ENCODE data around the gene TCF7L2.

Gene TCF7L2

DNA sequence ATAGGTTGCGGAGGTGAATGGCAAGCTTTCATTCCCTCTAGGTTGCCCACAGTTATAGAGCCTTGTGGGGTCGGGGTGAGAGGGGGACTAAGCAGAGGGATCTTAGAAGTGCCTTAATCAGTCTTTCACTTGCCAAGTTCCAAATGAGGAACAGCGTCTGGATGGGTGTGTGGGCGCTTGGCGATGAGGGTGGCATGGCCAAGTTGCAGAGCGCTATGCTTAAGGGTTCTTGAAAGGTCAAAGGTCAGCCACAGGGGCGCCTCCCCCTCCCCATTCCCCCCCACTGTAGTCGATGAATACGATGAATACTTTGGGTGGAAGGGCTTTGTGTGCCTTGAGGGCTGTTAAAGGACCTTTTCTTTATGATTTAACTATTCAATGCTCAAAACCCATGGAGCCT is 185.0 kb downstream of the TCF7L2 start:
- H3K27ac ChIP-seq = no peak overlapping the region
- H3K4me1 ChIP-seq (ENCODE audit: control insufficient read depth in 1 of 2, insufficient read depth in 1 of 2, low read depth in 1 of 2, low read length in 1 of 2) = peaks cover 9 to 12% of the 10 kb centered on the region in 2 experiments
- H3K9me3 ChIP-seq = no peaks in the 10 kb centered on the region
- H3K27me3 ChIP-seq = no peaks in the 10 kb centered on the region
- no peak overlapping the region for H3K4me3 ChIP-seq (ENCODE audit: low read depth in 1 of 2, low read length in 1 of 2)
- TF ChIP-seq, protein P1, sequence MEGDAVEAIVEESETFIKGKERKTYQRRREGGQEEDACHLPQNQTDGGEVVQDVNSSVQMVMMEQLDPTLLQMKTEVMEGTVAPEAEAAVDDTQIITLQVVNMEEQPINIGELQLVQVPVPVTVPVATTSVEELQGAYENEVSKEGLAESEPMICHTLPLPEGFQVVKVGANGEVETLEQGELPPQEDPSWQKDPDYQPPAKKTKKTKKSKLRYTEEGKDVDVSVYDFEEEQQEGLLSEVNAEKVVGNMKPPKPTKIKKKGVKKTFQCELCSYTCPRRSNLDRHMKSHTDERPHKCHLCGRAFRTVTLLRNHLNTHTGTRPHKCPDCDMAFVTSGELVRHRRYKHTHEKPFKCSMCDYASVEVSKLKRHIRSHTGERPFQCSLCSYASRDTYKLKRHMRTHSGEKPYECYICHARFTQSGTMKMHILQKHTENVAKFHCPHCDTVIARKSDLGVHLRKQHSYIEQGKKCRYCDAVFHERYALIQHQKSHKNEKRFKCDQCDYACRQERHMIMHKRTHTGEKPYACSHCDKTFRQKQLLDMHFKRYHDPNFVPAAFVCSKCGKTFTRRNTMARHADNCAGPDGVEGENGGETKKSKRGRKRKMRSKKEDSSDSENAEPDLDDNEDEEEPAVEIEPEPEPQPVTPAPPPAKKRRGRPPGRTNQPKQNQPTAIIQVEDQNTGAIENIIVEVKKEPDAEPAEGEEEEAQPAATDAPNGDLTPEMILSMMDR (IDR thresholded peaks at IDR 0.05) = no peak
- H3K36me3 ChIP-seq = no peaks in the 10 kb centered on the region

DNA sequence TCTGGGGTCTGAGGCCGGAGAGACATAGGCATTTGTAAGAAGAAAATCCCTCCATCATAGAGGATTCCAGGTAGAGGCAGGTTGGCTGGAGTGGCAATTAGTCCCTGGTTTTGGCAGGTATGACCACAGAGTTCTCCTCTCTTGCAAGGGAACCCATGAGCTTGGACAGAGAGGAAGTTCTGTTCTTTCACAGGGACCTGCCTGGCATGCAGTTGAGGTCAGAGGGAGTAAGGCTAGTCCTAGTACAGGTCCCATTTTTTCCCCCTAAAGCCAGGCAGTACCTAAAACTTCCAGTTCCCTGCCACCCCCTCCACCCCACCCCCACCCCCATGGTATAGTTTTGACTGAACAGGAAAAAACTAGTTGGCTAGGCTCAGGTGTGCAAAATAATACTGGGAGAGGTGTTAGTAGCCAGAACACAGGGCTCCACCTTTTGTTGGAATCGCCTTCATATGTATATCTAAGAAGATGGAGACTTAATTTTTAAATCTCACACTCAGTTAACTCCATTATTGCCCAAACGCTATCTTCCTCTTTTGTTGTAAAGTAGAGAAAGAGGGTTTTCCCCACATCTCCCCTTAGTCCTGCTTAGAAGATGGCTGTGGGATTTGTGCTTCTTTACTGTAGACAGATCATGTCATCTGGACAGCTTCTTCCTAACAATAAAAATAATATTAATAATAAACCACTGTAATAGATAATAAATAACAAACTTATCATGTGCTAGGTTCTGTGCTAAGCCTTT is 188.1 kb downstream of the TCF7L2 start:
- no peaks in the 10 kb centered on the region for H3K27me3 ChIP-seq
- no peak overlapping the region for H3K4me3 ChIP-seq (ENCODE audit: low read depth in 1 of 2, low read length in 1 of 2)
- H3K36me3 ChIP-seq = peaks cover 14% of the 10 kb centered on the region
- H3K9me3 ChIP-seq = no peaks in the 10 kb centered on the region
- H3K4me1 ChIP-seq (ENCODE audit: control insufficient read depth in 1 of 2, insufficient read depth in 1 of 2, low read depth in 1 of 2, low read length in 1 of 2) = no peaks in the 10 kb centered on the region
- H3K27ac ChIP-seq = no peak overlapping the region
- TF ChIP-seq, protein P1 (IDR thresholded peaks at IDR 0.05) = no peak

DNA sequence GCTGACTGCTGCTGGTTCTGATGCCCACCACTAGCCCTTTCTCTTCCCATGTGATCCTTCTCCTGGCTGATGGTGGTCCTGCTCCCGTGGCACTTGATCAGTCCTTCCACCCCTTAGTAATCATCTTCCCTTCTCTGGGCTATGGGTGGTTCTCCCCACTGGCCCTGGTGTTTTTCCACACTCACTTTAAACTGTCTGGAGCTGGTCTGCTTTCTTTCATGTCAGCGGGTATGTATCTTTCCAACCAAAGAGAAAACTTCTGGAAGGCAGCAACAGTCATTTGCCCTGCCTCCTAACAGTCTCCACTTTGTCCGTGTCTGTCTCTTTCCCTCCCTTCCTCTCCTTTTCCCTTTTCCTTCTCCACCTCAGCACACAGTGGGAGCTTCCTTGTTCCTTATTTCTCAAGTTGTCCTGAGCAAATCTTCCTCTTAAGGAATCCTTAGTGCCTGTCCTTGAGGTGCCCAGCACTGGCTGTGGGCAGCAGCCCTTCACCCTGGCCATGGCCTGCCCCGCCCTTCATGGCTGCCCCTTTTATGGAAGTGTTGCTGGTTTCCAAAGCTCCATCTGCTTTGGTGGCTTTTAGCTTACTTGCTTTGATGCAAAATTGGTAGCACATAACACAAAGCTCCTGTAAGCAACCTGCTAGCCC is 189.0 kb downstream of the TCF7L2 start:
- Histone ChIP-seq H3K4me3 (ENCODE audit: low read depth in 1 of 2, low read length in 1 of 2) (no peak overlapping the region), H3K27me3 (no peaks in the 10 kb centered on the region), H3K9me3 (no peaks in the 10 kb centered on the region), H3K36me3 (peaks cover 22% of the 10 kb centered on the region), H3K4me1 (ENCODE audit: control insufficient read depth in 1 of 2, insufficient read depth in 1 of 2, low read depth in 1 of 2, low read length in 1 of 2) (no peaks in the 10 kb centered on the region), H3K27ac (no peak overlapping the region)
- TF ChIP-seq, protein P1 (IDR thresholded peaks at IDR 0.05) = no peak

- Histone ChIP-seq H3K4me1 (ENCODE audit: control insufficient read depth in 1 of 2, insufficient read depth in 1 of 2, low read depth in 1 of 2, low read length in 1 of 2) (no peaks in the 10 kb centered on the region), H3K27me3 (no peaks in the 10 kb centered on the region), H3K27ac (no peak overlapping the region), H3K4me3 (ENCODE audit: low read depth in 1 of 2, low read length in 1 of 2) (no peak overlapping the region), H3K36me3 (peaks cover 26% of the 10 kb centered on the region), H3K9me3 (no peaks in the 10 kb centered on the region)
- TF ChIP-seq, protein P1 (IDR thresholded peaks at IDR 0.05) = no peak
Observed at GRCh38 chr10:113139699-113140098, 189.7 kb downstream of the TCF7L2 start.

DNA sequence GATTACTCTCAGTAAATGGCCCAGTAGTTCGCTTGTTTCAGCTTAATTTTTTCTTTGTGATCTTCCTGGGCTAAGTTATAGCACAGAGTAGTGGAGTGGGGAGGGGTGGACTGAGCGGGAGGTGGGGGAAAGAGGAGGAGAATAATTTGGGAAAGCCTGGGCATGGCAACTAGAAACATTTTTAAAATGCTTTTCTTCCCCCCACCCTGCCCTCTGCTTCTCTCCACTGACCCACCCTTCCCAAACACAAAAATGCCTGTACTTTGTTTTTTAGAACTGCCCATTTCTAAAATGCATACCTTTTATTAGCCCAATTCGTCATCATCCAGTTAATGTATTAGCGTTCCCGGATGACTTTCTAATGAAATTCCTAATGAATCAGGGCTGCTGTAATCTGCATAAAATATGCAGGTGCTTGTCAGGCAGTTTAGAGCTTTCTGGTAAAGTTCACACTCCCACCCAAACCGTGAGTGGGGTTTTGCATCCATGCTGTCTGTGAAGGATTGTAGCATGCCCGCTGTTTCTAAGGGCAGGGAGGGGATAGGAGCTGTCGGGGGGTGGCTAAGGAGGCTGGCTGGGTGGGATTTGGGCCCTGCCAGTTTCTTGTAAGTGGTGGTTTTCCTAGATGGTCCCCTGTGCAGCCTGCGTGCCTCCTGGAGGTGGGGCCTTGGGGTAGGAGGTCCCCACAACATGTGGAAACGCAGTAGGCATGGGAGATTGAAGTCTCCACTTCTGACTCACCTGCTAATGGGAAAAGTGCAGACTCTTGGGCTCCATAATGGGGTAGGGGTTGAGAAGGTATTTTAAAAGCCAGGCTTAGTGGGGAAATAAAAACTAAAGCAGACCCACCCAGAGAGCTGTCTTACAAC is 190.3 kb downstream of the TCF7L2 start:
- Histone ChIP-seq H3K27ac (no peak overlapping the region), H3K36me3 (peaks cover 26% of the 10 kb centered on the region), H3K9me3 (no peaks in the 10 kb centered on the region), H3K4me1 (ENCODE audit: control insufficient read depth in 1 of 2, insufficient read depth in 1 of 2, low read depth in 1 of 2, low read length in 1 of 2) (no peaks in the 10 kb centered on the region), H3K27me3 (no peaks in the 10 kb centered on the region), H3K4me3 (ENCODE audit: low read depth in 1 of 2, low read length in 1 of 2) (no peak overlapping the region)
- TF ChIP-seq, protein P1 (IDR thresholded peaks at IDR 0.05) = no peak

All from neutrophil (primary cell).